Stimulated activated CD8-positive, alpha-beta memory T cell treated with anti-CD3 and anti-CD28 coated beads, Interleukin-15, amount 100 ng/mL, for 4 hours (primary cell): ENCODE measurements around the gene GNG2.
A peak's percentile ranks its signal among the peaks of the same experiment; 100 is the strongest.

Experiments used
- DNase-seq, 2 donors: peaks; one replicate each; pipeline ENCODE4 v3.0.0-alpha.2; 2020; ENCODE audit warnings: low read depth in 2 of 2

Gene GNG2

GRCh38 chr14:51855234-51855633 lies 5.2 kb upstream of the GNG2 start:
- no peak for DNase-seq

- no peak for DNase-seq
Measured at GRCh38 chr14:51856792-51857296, 3.6 kb upstream of the GNG2 start.

- no peak for DNase-seq
Measured at GRCh38 chr14:51859131-51859530, 1.3 kb upstream of the GNG2 start.

- no peak for DNase-seq
Measured at GRCh38 chr14:51860825-51861499, 550 bp downstream of the GNG2 start.

- DNase-seq, result no peak
Measured at GRCh38 chr14:51862176-51862796, 1.9 kb downstream of the GNG2 start.

- DNase-seq, result no peak
Measured at GRCh38 chr14:51862860-51863259, 2.4 kb downstream of the GNG2 start.

GRCh38 chr14:51865953-51866747 lies 5.7 kb downstream of the GNG2 start:
- no peak for DNase-seq

- no peak for DNase-seq
Measured at GRCh38 chr14:51867741-51868140, 7.3 kb downstream of the GNG2 start.

GRCh38 chr14:51868405-51868804 lies 8.0 kb downstream of the GNG2 start:
- DNase-seq, result no peak

- DNase-seq, result peak; percentile 47 to 49
Measured at GRCh38 chr14:51869411-51870100, 9.1 kb downstream of the GNG2 start.

- DNase-seq, result no peak
Measured at GRCh38 chr14:51870606-51871005, 10.2 kb downstream of the GNG2 start.

- no peak for DNase-seq
Measured at GRCh38 chr14:51871846-51872245, 11.4 kb downstream of the GNG2 start.

- no peak for DNase-seq
Measured at GRCh38 chr14:51872396-51872795, 12.0 kb downstream of the GNG2 start.

- DNase-seq, result no peak
Measured at GRCh38 chr14:51873221-51873893, 12.9 kb downstream of the GNG2 start.

GRCh38 chr14:51877810-51878209 lies 17.4 kb downstream of the GNG2 start:
- no peak for DNase-seq

- DNase-seq, result no peak
Measured at GRCh38 chr14:51879170-51879569, 18.8 kb downstream of the GNG2 start.

GRCh38 chr14:51880835-51881580 lies 20.6 kb downstream of the GNG2 start:
- DNase-seq, result no peak

GRCh38 chr14:51881636-51882035 lies 21.2 kb downstream of the GNG2 start:
- DNase-seq, result no peak

- no peak for DNase-seq
Measured at GRCh38 chr14:51883232-51883631, 22.8 kb downstream of the GNG2 start.

- DNase-seq, result no peak
Measured at GRCh38 chr14:51884086-51884927, 23.9 kb downstream of the GNG2 start.
